ENCODE measurements around the gene IKZF3.

DNA sequence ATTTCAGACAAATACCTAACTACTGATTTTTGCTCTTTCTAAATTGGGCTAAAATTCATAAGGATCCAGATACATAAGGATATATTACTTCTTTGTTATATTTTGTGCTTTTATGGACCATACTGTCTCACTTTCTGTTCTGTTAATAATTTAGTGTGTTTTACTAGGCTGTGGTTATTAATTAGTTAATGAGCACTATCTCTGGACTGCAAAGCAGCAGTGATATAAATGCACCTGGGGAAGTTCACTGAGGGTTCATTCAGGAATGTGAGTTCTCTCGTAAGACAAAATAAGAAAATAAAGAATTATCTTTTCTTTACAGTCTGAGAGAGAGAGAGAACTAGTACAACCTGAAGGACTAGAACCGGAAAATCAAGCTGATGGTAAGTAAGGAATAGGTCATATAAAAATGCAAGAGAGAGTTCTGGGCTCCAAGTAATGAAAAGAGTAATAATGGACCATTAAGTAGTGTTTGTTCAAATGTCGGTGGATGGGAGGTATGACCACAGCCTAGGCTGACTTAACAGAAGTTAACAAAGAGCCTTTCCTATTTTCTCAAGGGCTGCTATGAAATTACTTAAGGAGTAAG, 55.6 kb downstream of the IKZF3 start:
- no peak for TF ChIP-seq CTCF (tag by site-specific recombination; IDR thresholded peaks at IDR 0.05)
- TF ChIP-seq ZBTB1 (tag by site-specific recombination; IDR thresholded peaks at IDR 0.05): no peak
- TF ChIP-seq ZNF433 (tag by site-specific recombination; IDR thresholded peaks at IDR 0.05; ENCODE audit: low read depth): no peak
- TF ChIP-seq TCF7L2 (IDR thresholded peaks at IDR 0.05; ENCODE audit: borderline replicate concordance, low read depth, low read length): no peak
- TF ChIP-seq ZNF114 (tag by site-specific recombination; IDR thresholded peaks at IDR 0.05): no peak
- TF ChIP-seq ZNF558 (tag by site-specific recombination; IDR thresholded peaks at IDR 0.05): no peak
- no peak for TF ChIP-seq ZNF843 (tag by site-specific recombination; IDR thresholded peaks at IDR 0.05)
